22Rv1 (cell line): ENCODE results near the gene PHACTR4.

ENCODE experiments used
- H3K27ac ChIP-seq: fragments of 450-650 bp; 2 replicates; pipeline ENCODE4 v1.5.1; 2017
- ZFX ChIP-seq: fragments of 450-650 bp; IDR thresholded peaks from 2 replicates; pipeline ENCODE4 v1.6.1; 2017; ENCODE audit warnings: antibody characterized with exemption, borderline replicate concordance
- TF ChIP-seq, protein P1 (sequence below): fragments of 450-650 bp; IDR thresholded peaks from 2 replicates; pipeline ENCODE4 v1.5.1; 2017; ENCODE audit warnings: mild to moderate bottlenecking

The PHACTR4 gene

DNA sequence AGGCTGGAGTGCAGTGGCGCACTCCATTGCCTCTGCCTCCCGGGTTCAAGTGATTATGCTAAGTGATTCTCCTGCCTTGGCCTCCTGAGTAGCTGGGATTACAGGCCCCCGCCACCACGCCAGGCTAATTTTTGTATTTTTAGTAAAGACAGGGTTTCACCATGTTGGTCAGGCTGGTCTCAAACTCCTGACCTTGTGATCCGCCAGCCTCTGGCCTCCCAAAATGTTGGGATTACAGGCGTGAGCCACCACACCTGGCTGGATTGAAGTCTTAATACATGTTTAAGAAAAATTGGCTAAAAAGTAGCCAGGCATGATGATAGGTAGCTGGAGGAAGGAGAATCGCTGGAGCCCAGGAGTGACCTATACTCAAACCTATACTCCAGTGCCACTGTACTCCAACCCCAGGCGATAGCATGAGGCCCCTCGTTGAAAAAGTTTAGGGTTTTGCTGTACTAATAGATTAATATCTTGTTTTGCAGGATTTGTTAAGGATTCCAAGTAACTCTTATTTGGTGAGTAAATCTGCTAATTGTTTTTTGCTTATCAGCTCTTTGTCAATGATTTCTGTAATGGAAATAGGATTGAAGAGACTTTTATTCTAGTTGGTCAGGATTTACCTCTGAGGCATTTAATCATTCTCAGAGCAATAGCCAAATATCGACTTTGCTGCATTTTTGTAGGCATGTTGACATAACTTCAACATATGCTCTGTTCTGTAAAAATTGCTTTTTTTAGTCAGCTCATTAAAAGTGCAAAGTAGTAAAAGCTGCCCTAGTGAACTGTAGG is 138.3 kb downstream of the PHACTR4 start:
- no peak for TF ChIP-seq ZFX
- TF ChIP-seq, protein P1, sequence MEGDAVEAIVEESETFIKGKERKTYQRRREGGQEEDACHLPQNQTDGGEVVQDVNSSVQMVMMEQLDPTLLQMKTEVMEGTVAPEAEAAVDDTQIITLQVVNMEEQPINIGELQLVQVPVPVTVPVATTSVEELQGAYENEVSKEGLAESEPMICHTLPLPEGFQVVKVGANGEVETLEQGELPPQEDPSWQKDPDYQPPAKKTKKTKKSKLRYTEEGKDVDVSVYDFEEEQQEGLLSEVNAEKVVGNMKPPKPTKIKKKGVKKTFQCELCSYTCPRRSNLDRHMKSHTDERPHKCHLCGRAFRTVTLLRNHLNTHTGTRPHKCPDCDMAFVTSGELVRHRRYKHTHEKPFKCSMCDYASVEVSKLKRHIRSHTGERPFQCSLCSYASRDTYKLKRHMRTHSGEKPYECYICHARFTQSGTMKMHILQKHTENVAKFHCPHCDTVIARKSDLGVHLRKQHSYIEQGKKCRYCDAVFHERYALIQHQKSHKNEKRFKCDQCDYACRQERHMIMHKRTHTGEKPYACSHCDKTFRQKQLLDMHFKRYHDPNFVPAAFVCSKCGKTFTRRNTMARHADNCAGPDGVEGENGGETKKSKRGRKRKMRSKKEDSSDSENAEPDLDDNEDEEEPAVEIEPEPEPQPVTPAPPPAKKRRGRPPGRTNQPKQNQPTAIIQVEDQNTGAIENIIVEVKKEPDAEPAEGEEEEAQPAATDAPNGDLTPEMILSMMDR: no peak
- H3K27ac ChIP-seq: peak overlapping the region; percentile 95

DNA sequence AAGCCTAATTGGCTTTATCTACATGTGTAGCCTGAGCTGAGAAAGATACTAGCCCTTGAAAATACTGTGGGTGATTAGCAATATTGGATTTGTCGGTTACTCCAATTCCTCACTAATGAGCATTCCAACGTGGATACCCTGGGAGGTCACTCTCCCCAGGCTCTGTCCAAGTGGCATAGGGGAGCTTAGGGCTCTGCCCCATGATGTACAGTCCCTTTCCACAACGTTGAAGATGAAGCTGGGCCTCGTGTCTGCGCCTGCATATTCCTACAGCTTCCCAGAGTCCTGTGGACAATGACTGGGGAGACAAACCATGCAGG is 138.9 kb downstream of the PHACTR4 start:
- no peak for TF ChIP-seq ZFX
- peak overlapping the region; percentile 95 for H3K27ac ChIP-seq

DNA sequence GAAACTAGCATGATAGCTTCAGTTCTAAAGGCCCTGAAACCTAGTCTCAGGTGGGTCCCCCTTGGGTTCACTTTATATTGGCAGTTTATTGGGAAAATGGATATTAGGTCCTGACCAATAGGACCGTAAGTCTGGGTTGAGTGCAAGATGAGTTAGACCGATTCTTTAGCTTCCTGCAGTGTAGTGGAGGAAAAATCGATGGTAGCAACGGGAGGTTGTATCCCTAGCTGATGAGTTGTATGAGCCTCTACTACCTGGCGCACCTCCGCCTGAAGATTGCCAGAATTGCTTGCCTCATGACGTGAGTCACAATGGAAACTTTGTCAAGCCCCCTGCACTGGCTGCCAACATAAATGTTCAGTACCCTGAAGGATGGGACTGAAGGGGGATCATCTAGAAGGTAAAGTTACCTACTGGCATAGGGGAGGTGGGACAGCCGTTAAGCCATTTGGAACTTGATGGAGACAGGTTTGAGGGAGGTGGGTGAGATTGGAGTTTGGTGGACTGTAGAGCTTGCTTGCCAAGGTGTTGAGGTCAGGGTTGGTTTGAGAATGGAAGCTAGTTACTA is 140.2 kb downstream of the PHACTR4 start:
- H3K27ac ChIP-seq: peak overlapping the region; percentile 95
- TF ChIP-seq, protein P1: no peak
- TF ChIP-seq ZFX: no peak

DNA sequence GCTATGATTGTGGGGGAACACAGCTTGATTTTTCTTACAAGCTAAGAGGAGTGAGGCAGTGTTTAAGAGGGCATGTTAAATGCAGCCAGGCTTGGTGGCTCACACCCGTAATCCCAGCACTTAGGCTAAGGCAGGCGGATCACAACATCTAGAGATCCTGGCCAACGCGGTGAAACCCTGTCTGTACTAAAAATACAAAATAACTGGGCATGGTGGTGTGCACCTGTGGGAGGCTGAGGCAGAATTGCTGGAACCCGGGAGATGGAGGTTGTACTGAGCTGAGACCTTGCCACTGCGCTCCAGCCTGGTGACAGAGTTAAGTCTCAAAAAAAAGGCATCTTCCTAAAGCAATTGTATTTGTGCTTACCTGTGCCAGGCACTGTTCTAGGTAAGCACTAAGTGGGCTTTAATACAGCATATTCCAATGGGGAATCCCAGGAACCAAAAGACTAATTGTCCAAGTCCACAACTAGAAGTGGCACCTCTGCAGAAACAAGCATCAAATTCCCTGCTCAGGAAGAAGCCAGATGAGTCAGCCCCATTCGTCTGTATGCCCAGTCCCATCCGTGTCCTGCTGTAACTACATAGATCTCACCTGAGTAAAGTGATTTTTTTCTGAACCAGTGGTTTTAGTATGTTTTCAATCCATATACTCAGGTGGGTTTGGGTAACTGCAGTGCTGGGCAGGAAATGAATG is 140.9 kb downstream of the PHACTR4 start:
- no peak for TF ChIP-seq ZFX
- TF ChIP-seq, protein P1: no peak
- peak overlapping the region; percentile 95 for H3K27ac ChIP-seq

DNA sequence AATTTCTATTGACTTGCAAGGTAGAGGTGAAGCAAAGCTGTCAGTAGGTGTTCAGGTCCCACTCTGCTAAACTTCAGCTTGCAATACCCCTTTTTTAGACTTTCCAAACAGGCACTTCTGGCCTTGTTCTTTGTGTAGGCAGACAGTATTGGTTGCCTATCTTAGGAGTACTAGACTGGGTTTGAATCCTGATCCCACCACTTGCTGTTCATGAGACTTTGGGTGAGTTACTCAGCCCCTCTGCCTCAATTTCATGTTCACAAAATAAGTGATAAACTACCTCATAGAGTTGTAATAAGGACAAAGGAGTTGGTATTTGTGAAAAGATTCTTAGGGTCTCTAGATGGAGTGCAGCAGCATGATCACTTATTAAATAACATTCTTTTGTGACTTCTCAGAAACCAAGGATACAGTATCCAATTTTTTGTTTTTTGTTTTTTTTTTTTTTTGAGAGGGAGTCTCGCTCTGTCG is 141.5 kb downstream of the PHACTR4 start:
- peak overlapping the region; percentile 95 for H3K27ac ChIP-seq
- TF ChIP-seq, protein P1: no peak
- TF ChIP-seq ZFX: no peak

DNA sequence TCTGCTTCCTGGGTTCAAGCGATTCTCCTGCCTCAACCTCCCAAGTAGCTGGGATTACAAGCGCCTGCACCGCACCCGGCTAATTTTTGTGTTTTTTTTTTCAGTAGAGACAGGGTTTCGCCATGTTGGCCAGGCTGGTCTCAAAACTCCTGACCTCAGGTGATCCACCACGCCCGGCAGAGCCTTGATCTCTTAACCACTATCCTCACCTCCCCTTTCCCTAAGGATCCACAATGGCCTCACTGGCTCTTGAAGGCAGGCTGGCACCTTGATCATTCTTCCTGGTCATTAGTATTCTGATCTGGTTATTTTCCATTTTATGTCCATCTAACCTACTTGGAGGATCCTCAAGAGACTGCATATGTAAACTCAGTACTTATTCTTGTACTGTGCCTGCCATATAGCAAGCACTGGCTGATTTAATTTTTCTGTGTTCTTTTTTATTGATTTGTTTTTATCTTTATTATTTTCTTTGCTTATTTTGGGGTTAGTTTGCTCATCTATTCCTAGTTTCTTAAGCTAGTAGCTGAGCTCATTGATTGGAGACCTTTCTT is 142.6 kb downstream of the PHACTR4 start:
- peak overlapping the region; percentile 95 for H3K27ac ChIP-seq
- TF ChIP-seq, protein P1: no peak
- no peak for TF ChIP-seq ZFX

DNA sequence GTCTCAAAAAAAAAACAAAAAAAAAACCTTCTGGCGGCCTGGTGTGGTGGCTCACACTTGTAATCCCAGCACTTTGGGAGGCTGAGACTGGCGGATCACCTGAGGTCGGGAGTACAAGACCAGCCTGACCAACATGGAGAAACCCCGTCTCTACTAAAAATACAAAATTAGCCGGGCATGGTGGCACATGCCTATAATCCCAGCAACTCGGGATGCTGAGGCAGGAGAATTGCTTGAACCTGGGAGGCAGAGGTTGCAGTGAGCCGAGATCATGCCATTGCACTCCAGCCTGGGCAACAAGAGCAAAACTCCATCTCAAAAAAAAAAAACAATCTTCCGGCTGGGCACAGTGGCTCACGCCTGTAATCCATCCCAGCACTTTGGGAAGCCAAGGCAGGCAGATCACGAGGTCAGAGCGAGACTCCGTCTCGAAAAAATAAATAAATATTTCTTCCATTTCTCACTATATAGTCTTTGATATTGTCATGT is 144.9 kb downstream of the PHACTR4 start:
- H3K27ac ChIP-seq: peak overlapping the region; percentile 95

DNA sequence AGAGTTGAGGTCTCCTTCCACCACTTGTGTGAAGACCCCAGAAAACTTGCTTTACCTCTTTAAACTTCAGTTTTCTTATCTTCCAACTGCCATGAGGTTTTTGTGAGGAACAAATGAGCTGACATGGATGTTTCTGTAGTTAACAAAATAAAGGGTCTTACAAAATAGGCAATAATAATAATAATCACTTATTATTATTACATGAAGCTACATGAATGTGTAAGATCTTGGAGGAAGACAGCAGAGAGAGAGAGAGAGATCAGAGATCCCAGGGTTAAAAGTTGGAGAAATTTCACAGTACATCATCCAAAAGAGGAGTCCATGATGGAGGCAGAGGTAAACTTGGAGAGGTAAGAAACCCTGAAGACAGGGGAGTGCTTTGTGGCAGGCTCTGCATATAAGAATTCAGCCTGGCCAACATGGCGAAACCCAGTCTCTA is 147.0 kb downstream of the PHACTR4 start:
- TF ChIP-seq, protein P1: no peak
- no peak for TF ChIP-seq ZFX
- H3K27ac ChIP-seq: peak overlapping the region; percentile 95
